ENCODE data around the gene FBXL19. TPM values are rescaled to one million over a fixed set of nuclear protein-coding genes. Genes with fewer than 3 reads are reported as not detected.
A peak's percentile ranks its signal among the peaks of the same experiment; 100 is the strongest.

Gene FBXL19
- total and polyA plus RNA-seq, 10 donors, result 4.3 to 24.7 (median 17.4) TPM

GRCh38 chr16:30884760-30885159 lies 38.6 kb upstream of the FBXL19 start:
- DNase-seq, result no peak
- Histone ChIP-seq H3K9me3 (no peaks in the 10 kb centered on the region), H3K4me3 (no peak overlapping the region), H3K4me1 (peaks cover 0 to 49% (median 11%) of the 10 kb centered on the region in 6 donors), H3K27me3 (replicated peaks in 1 of 7) (no peaks in the 10 kb centered on the region), H3K27ac (peak overlapping the region in 2 of 8 donors; percentile 7 to 11), H3K36me3 (peaks cover 0 to 99% (median 46%) of the 10 kb centered on the region in 6 donors)
- TF ChIP-seq CTCF (IDR thresholded peaks at IDR 0.05 in 8 of 11, conservative IDR thresholded peaks at IDR 0.05 in 3 of 11) (no peak), POLR2AphosphoS5 (IDR thresholded peaks at IDR 0.05) (no peak), POLR2A (IDR thresholded peaks at IDR 0.05) (no peak)
- WGBS, 5 donors, result 57 to 72% (median 66%) methylated on average over 3 of the region's 3 CpGs
- intact Hi-C loops (cut with DNase I; ENCODE audit: low total_unique reads), result no loop called here

- Histone ChIP-seq H3K27ac (peak overlapping the region in 1 of 8 donors; percentile 11), H3K27me3 (replicated peaks in 1 of 7) (no peaks in the 10 kb centered on the region), H3K9me3 (no peaks in the 10 kb centered on the region), H3K4me1 (peaks cover 0 to 49% (median 11%) of the 10 kb centered on the region in 6 donors), H3K4me3 (no peak overlapping the region), H3K36me3 (peaks cover 0 to 99% (median 47%) of the 10 kb centered on the region in 6 donors)
- intact Hi-C loops (cut with DNase I; ENCODE audit: low total_unique reads), result no loop called here
- TF ChIP-seq CTCF (IDR thresholded peaks at IDR 0.05 in 8 of 11, conservative IDR thresholded peaks at IDR 0.05 in 3 of 11) (no peak), POLR2AphosphoS5 (IDR thresholded peaks at IDR 0.05) (no peak), POLR2A (IDR thresholded peaks at IDR 0.05) (no peak)
- DNase-seq, result no peak
- 90 to 93% (median 91%) methylated on average over 9 of the region's 9 CpGs for WGBS, 5 donors
Measured at GRCh38 chr16:30885196-30885595, 38.2 kb upstream of the FBXL19 start.

DNA sequence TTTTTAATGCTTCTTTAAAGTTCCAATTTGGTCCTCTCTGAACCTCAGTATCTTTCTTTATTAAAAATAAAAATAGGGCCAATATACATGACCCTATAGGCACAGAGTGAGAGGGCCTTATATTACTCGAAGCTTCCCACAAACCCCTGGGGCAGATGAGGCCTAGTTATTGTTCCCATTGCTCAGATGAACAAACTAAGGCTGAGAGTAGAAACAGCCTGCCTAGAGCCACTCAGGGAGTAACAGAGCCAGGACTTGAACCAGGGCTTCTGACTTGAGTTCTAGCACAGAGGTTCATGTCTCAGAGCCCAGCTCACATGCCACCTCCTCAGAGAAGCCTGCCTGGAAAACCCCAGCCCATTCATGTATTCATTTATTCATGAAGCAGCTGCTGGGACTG lies 37.2 kb upstream of the FBXL19 start:
- no peak for TF ChIP-seq POLR2AphosphoS5 (IDR thresholded peaks at IDR 0.05)
- no peak for TF ChIP-seq CTCF (IDR thresholded peaks at IDR 0.05 in 8 of 11, conservative IDR thresholded peaks at IDR 0.05 in 3 of 11)
- no peak for TF ChIP-seq POLR2A (IDR thresholded peaks at IDR 0.05)
- Histone ChIP-seq H3K4me1 (peaks cover 0 to 49% (median 11%) of the 10 kb centered on the region in 6 donors), H3K9me3 (no peaks in the 10 kb centered on the region), H3K27me3 (replicated peaks in 1 of 7) (no peaks in the 10 kb centered on the region), H3K27ac (no peak overlapping the region), H3K36me3 (peaks cover 0 to 99% (median 49%) of the 10 kb centered on the region in 6 donors), H3K4me3 (no peak overlapping the region)
- intact Hi-C loops (cut with DNase I; ENCODE audit: low total_unique reads), result no loop called here
- 86 to 100% (median 90%) methylated on average over 1 of the region's 1 CpG for WGBS, 5 donors
- DNase-seq, result no peak

GRCh38 chr16:30887927-30888326 lies 35.4 kb upstream of the FBXL19 start:
- Histone ChIP-seq H3K4me1 (peaks cover 7 to 50% (median 11%) of the 10 kb centered on the region in 6 donors), H3K27ac (no peak overlapping the region), H3K36me3 (peaks cover 0 to 97% (median 48%) of the 10 kb centered on the region in 6 donors), H3K4me3 (no peak overlapping the region), H3K9me3 (no peaks in the 10 kb centered on the region), H3K27me3 (replicated peaks in 1 of 7) (no peaks in the 10 kb centered on the region)
- 87 to 95% (median 91%) methylated on average over 9 of the region's 9 CpGs for WGBS, 5 donors
- no peak for DNase-seq
- intact Hi-C loops (cut with DNase I; ENCODE audit: low total_unique reads), result no loop called here
- TF ChIP-seq CTCF (IDR thresholded peaks at IDR 0.05 in 8 of 11, conservative IDR thresholded peaks at IDR 0.05 in 3 of 11), result no peak
- no peak for TF ChIP-seq POLR2AphosphoS5 (IDR thresholded peaks at IDR 0.05)
- TF ChIP-seq POLR2A (IDR thresholded peaks at IDR 0.05), result no peak
